GM12801 (cell line): ENCODE results near the gene GHRL.

ENCODE experiments used
- CTCF ChIP-seq: IDR thresholded peaks from one replicate; pipeline ENCODE4 v1.5.1; 2011; ENCODE audit warnings: control low read depth; ENCODE audit not compliant: insufficient read length; ENCODE audit errors: extremely low read depth

GHRL gene

GRCh38 chr3:10269443-10269842 lies 23.3 kb downstream of the GHRL start:
- no peak for TF ChIP-seq CTCF

- TF ChIP-seq CTCF, result no peak
These were observed 23.8 kb downstream of the GHRL start for GRCh38 chr3:10268930-10269329.

- no peak for TF ChIP-seq CTCF
These were observed 24.6 kb downstream of the GHRL start for GRCh38 chr3:10268116-10268515.

GRCh38 chr3:10265833-10266232 lies 26.9 kb downstream of the GHRL start:
- TF ChIP-seq CTCF, result no peak

- TF ChIP-seq CTCF, result no peak
These were observed 28.9 kb downstream of the GHRL start for GRCh38 chr3:10263646-10264363.

- TF ChIP-seq CTCF, result no peak
These were observed 30.7 kb downstream of the GHRL start for GRCh38 chr3:10262027-10262426.

GRCh38 chr3:10260211-10260701 lies 32.5 kb downstream of the GHRL start:
- no peak for TF ChIP-seq CTCF

GRCh38 chr3:10259798-10260197 lies 32.9 kb downstream of the GHRL start:
- TF ChIP-seq CTCF, result no peak
